Ammon's horn (tissue), 1 donor: ENCODE results near the gene GPC2.

Experiments
- DNase-seq: peaks from one replicate; pipeline ENCODE4 v3.0.0-alpha.2; 2016; ENCODE audit warnings: low spot score

Gene GPC2

DNA sequence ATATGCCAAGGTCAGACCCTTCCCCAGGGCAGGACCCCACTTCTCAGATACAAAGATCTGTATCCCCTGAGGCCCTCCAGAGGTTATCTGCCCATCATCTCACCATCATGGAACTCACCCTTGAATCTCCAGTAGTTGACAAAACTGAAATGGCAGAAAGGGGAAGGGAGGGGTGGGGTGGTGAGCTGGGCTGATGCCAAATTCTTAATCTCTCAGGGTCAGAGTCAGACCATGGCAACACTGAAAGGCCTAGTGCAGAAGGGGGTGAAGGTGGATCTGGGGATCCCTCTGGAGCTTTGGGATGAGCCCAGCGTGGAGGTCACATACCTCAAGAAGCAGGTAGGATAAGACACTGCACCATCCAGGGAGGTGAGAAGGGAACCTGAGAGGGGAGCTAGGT is 54.6 kb downstream of the GPC2 start:
- DNase-seq, result no peak

DNA sequence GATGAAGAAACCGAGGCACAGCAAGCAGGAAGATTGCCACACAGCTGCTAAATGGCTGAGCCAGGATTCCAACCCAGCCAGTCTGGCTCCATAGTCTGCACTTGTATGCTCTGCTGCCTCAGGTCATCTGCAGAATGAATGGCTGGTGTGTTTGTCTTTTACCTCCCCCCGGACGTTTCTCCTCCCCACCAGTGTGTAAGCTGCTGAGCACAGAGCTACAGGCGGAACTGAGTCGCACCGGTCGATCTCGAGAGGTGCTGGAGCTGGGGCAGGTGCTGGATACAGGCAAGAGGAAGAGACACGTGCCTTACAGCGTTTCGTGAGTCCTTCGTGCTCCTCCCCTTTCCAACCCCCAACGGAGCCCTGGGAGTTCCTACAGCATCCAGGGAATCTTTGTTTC is 55.1 kb downstream of the GPC2 start:
- no peak for DNase-seq

DNA sequence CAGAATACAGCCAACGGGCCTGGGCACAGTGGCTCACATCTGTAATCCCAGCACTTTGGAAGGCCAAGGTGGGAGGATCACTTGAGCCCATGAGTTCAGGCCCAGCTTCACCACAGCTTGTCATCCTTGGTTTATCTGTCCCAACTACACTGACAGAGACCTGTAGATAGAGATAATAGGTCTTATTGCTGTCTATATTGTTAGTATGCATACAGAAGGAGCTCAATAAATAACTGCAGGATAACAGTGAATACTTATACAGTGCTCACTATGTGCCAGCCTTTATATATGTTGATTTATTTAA is 56.5 kb downstream of the GPC2 start:
- no peak for DNase-seq

DNA sequence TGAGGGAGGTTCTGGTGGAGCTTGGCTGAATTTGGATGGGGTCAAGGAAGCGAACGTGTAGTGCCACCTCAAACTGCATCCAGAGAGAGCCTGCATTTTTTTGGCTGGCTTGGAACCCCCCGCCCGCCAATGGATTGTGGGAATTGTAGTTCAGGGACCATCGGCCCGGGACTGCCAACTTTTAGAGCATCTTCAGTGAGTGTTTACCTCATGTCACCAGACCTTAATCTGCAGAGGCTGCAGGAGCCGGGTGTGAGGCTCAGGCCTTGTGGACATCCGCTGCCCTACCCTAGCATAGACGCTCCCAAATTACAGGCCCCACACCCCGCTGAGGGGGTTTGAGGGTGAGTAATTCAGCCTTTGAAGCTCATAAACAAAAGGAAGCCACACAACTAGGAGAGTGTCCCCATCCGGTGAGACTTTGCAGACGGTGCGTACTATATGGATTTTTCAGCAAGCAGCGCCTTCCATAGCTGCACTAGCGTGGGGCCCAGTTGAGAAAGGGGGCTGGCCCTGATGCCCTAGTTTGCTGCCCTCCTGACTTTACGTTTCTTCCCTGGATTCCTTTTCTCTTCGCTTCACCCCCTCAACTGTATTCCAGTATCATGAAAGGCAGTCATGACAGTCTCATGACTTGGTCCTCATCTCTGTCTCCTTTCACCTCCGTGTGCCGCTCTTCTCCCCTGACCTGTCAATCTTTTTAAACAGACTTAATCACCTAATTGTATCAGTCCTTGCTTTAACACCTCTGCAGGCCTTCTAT is 57.0 kb downstream of the GPC2 start:
- DNase-seq, result peak; percentile 82
